ENCODE results near the gene TASOR2.
A peak's percentile ranks its signal among the peaks of the same experiment; 100 is the strongest.

The TASOR2 gene

GRCh38 chr10:5698062-5698461 lies 13.4 kb downstream of the TASOR2 start:
- H3K4me2 ChIP-seq (ENCODE audit: low read length): peak overlapping the region; percentile 97
- peak overlapping the region; percentile 78 for H3K4me3 ChIP-seq (ENCODE audit: low read length)
- peak overlapping the region; percentile 99 for H3K27ac ChIP-seq (ENCODE audit: low read depth, low read length)
- peaks cover 99% of the 10 kb centered on the region for H3K4me1 ChIP-seq (ENCODE audit: control insufficient read depth, low read length)
- H3F3A ChIP-seq (ENCODE audit: control insufficient read depth, insufficient read depth): peaks cover 46% of the 10 kb centered on the region
- H4K20me1 ChIP-seq (ENCODE audit: control insufficient read depth, insufficient read depth, low read depth, low read length): peaks cover 33% of the 10 kb centered on the region; the same call in 1 of the 2 replicates
- no peaks in the 10 kb centered on the region for H3K27me3 ChIP-seq (ENCODE audit: control insufficient read depth, low read length)
- no peaks in the 10 kb centered on the region for H3K9me2 ChIP-seq (replicated peaks; ENCODE audit: control insufficient read depth, low read length)
- peaks cover 100% of the 10 kb centered on the region for H3K79me2 ChIP-seq (ENCODE audit: control insufficient read depth, low read length)
- H3K36me3 ChIP-seq (ENCODE audit: control insufficient read depth, low read length): peaks cover 95% of the 10 kb centered on the region
- no peak for TF ChIP-seq EZH2phosphoT487 (IDR thresholded peaks at IDR 0.05; ENCODE audit: borderline replicate concordance, low read length)
- no peak for TF ChIP-seq CTCF (IDR thresholded peaks at IDR 0.05; ENCODE audit: low read depth, low read length, poor library complexity, severe bottlenecking)
- H3K9me3 ChIP-seq (ENCODE audit: control insufficient read depth, insufficient read depth, low read length): no peaks in the 10 kb centered on the region

GRCh38 chr10:5708356-5708755 lies 23.7 kb downstream of the TASOR2 start:
- Histone ChIP-seq H3K27ac (ENCODE audit: low read depth, low read length) (peak overlapping the region; percentile 21; the same call in 1 of the 2 replicates), H3K4me3 (ENCODE audit: low read length) (peak overlapping the region; percentile 38; the same call in 1 of the 2 replicates), H3K36me3 (ENCODE audit: control insufficient read depth, low read length) (peaks cover 93% of the 10 kb centered on the region), H3K4me2 (ENCODE audit: low read length) (peak overlapping the region; percentile 42), H4K20me1 (ENCODE audit: control insufficient read depth, insufficient read depth, low read depth, low read length) (peaks cover 47% of the 10 kb centered on the region), H3K9me3 (ENCODE audit: control insufficient read depth, insufficient read depth, low read length) (no peaks in the 10 kb centered on the region), H3K4me1 (ENCODE audit: control insufficient read depth, low read length) (peaks cover 99% of the 10 kb centered on the region), H3K27me3 (ENCODE audit: control insufficient read depth, low read length) (no peaks in the 10 kb centered on the region), H3F3A (ENCODE audit: control insufficient read depth, insufficient read depth) (peaks cover 62% of the 10 kb centered on the region), H3K9me2 (replicated peaks; ENCODE audit: control insufficient read depth, low read length) (no peaks in the 10 kb centered on the region), H3K79me2 (ENCODE audit: control insufficient read depth, low read length) (peaks cover 100% of the 10 kb centered on the region)
- no peak for TF ChIP-seq CTCF (IDR thresholded peaks at IDR 0.05; ENCODE audit: low read depth, low read length, poor library complexity, severe bottlenecking)
- TF ChIP-seq EZH2phosphoT487 (IDR thresholded peaks at IDR 0.05; ENCODE audit: borderline replicate concordance, low read length): no peak

GRCh38 chr10:5709865-5710264 lies 25.2 kb downstream of the TASOR2 start:
- peaks cover 100% of the 10 kb centered on the region for H3K79me2 ChIP-seq (ENCODE audit: control insufficient read depth, low read length)

More at GRCh38 chr10:5709865-5710264, 25.2 kb downstream of the TASOR2 start:
- H3K36me3 ChIP-seq (ENCODE audit: control insufficient read depth, low read length): peaks cover 94% of the 10 kb centered on the region
- H3K4me2 ChIP-seq (ENCODE audit: low read length): peak overlapping the region; percentile 42
- peaks cover 100% of the 10 kb centered on the region for H3K4me1 ChIP-seq (ENCODE audit: control insufficient read depth, low read length)
- peak overlapping the region; percentile 4; the same call in 1 of the 2 replicates for H3K27ac ChIP-seq (ENCODE audit: low read depth, low read length)
- H4K20me1 ChIP-seq (ENCODE audit: control insufficient read depth, insufficient read depth, low read depth, low read length): peaks cover 46% of the 10 kb centered on the region; the same call in 1 of the 2 replicates
- peak overlapping the region; percentile 23 for H3K4me3 ChIP-seq (ENCODE audit: low read length)
- H3F3A ChIP-seq (ENCODE audit: control insufficient read depth, insufficient read depth): peaks cover 67% of the 10 kb centered on the region
- no peaks in the 10 kb centered on the region for H3K27me3 ChIP-seq (ENCODE audit: control insufficient read depth, low read length)
- TF ChIP-seq EZH2phosphoT487 (IDR thresholded peaks at IDR 0.05; ENCODE audit: borderline replicate concordance, low read length): no peak
- TF ChIP-seq CTCF (IDR thresholded peaks at IDR 0.05; ENCODE audit: low read depth, low read length, poor library complexity, severe bottlenecking): no peak
- H3K9me2 ChIP-seq (replicated peaks; ENCODE audit: control insufficient read depth, low read length): no peaks in the 10 kb centered on the region
- H3K9me3 ChIP-seq (ENCODE audit: control insufficient read depth, insufficient read depth, low read length): no peaks in the 10 kb centered on the region
